Mucosa of descending colon (tissue), 3 donors: ENCODE measurements around the gene SLC17A7. TPM values are rescaled to one million over a fixed set of nuclear protein-coding genes. Genes with fewer than 3 reads are reported as not detected.

ENCODE experiments used
- ATAC-seq: fragments of 200-7000 bp; cut with Tn5 transposase; one replicate; pipeline ENCODE4 v1.9.1; 2020; ENCODE audit warnings: mild to moderate bottlenecking, moderate library complexity
- DNase-seq, 3 donors: peaks; one replicate each; pipeline ENCODE4 v3.0.0-alpha.2; 2020
- H3K36me3 ChIP-seq: fragments of 200-600 bp; one replicate; pipeline ENCODE4 v1.8.0; 2021; ENCODE audit warnings: low read depth, mild to moderate bottlenecking
- H3K4me1 ChIP-seq: fragments of 200-600 bp; one replicate; pipeline ENCODE4 v1.8.0; 2021; ENCODE audit warnings: low read depth, mild to moderate bottlenecking
- H3K4me3 ChIP-seq: fragments of 200-600 bp; one replicate; pipeline ENCODE4 v1.8.0; 2021; ENCODE audit warnings: mild to moderate bottlenecking
- H3K9me3 ChIP-seq: fragments of 200-600 bp; one replicate; pipeline ENCODE4 v1.8.0; 2021; ENCODE audit warnings: mild to moderate bottlenecking
- intact Hi-C, 2 donors: fragments of 100-400 bp; cut with DNase I in 1 of 2; cut with micrococcal nuclease in 1 of 2; formaldehyde crosslinking; loops; one replicate each; pipeline versions ENCODE4 v1.11.0 to v1.11.1; 2022; cut with DNase I, micrococcal nuclease
- total RNA-seq, 3 donors: library from RNA; stranded (reverse); fragmentation: NEBNext Ultra II Directional in 2 of 3; extraction: Animal tissue kit (Norgen Biotek cat#: 25700) in 2 of 3; gene quantifications; one replicate each; pipeline versions ENCODE4 v1.2.1 to v1.2.4, GENCODE V29; 2021 to 2023
- TF ChIP-seq, protein P1 (sequence below): fragments of 200-600 bp; IDR thresholded peaks from one replicate; pipeline ENCODE4 v1.8.0; 2022; ENCODE audit warnings: antibody characterized with exemption, mild to moderate bottlenecking
- donor health status: DM: no; HTN: no; CAD: no; lungs with moderate emphysema.
- donor health status: DM: no; HTN: no; CAD: no.
- donor health status: DM: no; HTN: yes; CAD: no.

The SLC17A7 gene
- total RNA-seq, 3 donors from 2014 or later = 0.20 to 1.0 (median 0.51) TPM

DNA sequence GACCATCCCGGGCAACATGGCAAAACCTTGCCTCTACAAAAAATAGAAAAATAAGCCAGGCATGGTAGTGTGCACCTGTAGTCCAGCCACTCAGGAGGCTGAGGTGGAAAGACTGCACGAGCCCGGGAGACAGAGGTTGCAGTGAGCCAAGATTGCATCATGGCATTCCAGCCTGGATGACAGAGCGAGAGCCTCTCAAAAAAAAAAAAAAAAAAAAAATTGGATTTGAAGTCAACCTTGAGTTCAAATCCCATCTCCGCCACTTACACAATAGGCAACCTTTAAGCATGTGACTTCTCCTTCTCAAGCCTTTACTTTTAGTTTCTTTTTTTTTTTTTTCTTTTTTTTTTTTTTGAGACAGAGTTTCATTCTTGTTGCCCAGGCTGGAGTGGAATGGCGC, 41.3 kb downstream of the SLC17A7 start:
- ATAC-seq (no peak), DNase-seq (no peak)
- TF ChIP-seq, protein P1, sequence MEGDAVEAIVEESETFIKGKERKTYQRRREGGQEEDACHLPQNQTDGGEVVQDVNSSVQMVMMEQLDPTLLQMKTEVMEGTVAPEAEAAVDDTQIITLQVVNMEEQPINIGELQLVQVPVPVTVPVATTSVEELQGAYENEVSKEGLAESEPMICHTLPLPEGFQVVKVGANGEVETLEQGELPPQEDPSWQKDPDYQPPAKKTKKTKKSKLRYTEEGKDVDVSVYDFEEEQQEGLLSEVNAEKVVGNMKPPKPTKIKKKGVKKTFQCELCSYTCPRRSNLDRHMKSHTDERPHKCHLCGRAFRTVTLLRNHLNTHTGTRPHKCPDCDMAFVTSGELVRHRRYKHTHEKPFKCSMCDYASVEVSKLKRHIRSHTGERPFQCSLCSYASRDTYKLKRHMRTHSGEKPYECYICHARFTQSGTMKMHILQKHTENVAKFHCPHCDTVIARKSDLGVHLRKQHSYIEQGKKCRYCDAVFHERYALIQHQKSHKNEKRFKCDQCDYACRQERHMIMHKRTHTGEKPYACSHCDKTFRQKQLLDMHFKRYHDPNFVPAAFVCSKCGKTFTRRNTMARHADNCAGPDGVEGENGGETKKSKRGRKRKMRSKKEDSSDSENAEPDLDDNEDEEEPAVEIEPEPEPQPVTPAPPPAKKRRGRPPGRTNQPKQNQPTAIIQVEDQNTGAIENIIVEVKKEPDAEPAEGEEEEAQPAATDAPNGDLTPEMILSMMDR = no peak
- Histone ChIP-seq H3K4me1 (no peaks in the 10 kb centered on the region), H3K4me3 (no peak overlapping the region), H3K9me3 (no peaks in the 10 kb centered on the region), H3K36me3 (no peaks in the 10 kb centered on the region)
- intact Hi-C loops = no loop called here

- Histone ChIP-seq H3K4me1 (no peaks in the 10 kb centered on the region), H3K4me3 (no peak overlapping the region), H3K9me3 (no peaks in the 10 kb centered on the region), H3K36me3 (no peaks in the 10 kb centered on the region)
- DNase-seq (peak in 1 of 3 donors; percentile 22), ATAC-seq (no peak)
- intact Hi-C loops = loop anchor here in 1 of 2 donors (5.0 kb wide), 1 partner anchor 33 kb away; no protein-coding TSS in a partner anchor
- TF ChIP-seq, protein P1 = no peak
These were observed 42.4 kb downstream of the SLC17A7 start for GRCh38 chr19:49398931-49399330.

- Histone ChIP-seq H3K9me3 (no peaks in the 10 kb centered on the region), H3K36me3 (no peaks in the 10 kb centered on the region), H3K4me3 (no peak overlapping the region), H3K4me1 (no peaks in the 10 kb centered on the region)
- ATAC-seq (no peak), DNase-seq (peak in 1 of 3 donors; percentile 4)
- TF ChIP-seq, protein P1 = no peak
- intact Hi-C loops = loop anchor here in 1 of 2 donors (5.0 kb wide), 1 partner anchor 34 kb away; no protein-coding TSS in a partner anchor
These were observed 43.2 kb downstream of the SLC17A7 start for GRCh38 chr19:49398001-49398615.

GRCh38 chr19:49396738-49397505, 44.4 kb downstream of the SLC17A7 start:
- Histone ChIP-seq H3K9me3 (no peaks in the 10 kb centered on the region), H3K4me3 (no peak overlapping the region), H3K4me1 (no peaks in the 10 kb centered on the region), H3K36me3 (no peaks in the 10 kb centered on the region)
- TF ChIP-seq, protein P1 = no peak
- intact Hi-C loops = loop anchor here in 1 of 2 donors (5.0 kb wide), 1 partner anchor 35 kb away; no protein-coding TSS in a partner anchor
- ATAC-seq = no peak
- DNase-seq = no peak

- intact Hi-C loops = loop anchor here in 1 of 2 donors (5.0 kb wide), 1 partner anchor 37 kb away; no protein-coding TSS in a partner anchor
- TF ChIP-seq, protein P1 = no peak
- no peaks in the 10 kb centered on the region for H3K36me3 ChIP-seq
These were observed 45.5 kb downstream of the SLC17A7 start for GRCh38 chr19:49395581-49396407.

More at GRCh38 chr19:49395581-49396407, 45.5 kb downstream of the SLC17A7 start:
- Histone ChIP-seq H3K4me1 (no peaks in the 10 kb centered on the region), H3K9me3 (no peaks in the 10 kb centered on the region), H3K4me3 (no peak overlapping the region)
- DNase-seq = no peak
- ATAC-seq = no peak
